ELR (cell line): Measurements from ENCODE around the gene COX6A1.
A peak's percentile ranks its signal among the peaks of the same experiment; 100 is the strongest.
"Not testable (repeated sequence)": the region's sequence is repeated elsewhere in the genome, so short reads cannot be mapped to it uniquely, and the experiment has no call there.

ENCODE experiments used
- DNase-seq: peaks from one replicate; pipeline ENCODE4 v3.0.0-alpha.2; 2015; ENCODE audit warnings: low read depth

Gene COX6A1

DNA sequence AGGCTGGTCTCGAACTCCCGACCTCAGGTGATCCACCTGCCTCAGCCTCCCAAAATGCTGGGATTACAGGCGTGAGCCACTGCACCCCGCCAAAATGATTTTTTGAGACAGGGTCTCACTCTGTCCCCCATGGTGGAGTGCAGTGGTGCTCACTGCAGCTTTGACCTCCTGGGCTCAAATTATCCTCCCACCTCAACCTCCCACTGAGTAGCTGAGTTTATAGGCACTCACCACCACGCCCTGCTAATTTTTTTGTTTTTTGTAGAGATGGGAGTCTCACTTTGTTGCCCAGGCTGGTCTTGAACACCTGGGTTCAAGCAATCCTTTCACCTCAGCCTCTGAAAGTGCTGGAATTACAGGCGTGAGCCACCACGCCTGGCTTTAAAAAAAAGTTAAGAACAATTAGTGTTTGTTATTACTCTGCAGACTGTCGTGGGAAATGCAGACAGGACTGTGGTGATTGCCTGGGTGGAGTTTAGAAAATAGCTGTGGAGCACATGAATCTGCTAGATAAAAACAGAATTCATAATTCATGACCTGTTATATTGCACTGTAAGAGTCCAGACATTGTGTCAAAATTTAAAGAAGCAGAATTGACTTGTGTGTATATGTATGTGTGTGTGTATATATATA is 9.2 kb upstream of the COX6A1 start:
- no peak for DNase-seq

GRCh38 chr12:120429368-120429767 is 8.5 kb upstream of the COX6A1 start:
- no peak for DNase-seq

DNA sequence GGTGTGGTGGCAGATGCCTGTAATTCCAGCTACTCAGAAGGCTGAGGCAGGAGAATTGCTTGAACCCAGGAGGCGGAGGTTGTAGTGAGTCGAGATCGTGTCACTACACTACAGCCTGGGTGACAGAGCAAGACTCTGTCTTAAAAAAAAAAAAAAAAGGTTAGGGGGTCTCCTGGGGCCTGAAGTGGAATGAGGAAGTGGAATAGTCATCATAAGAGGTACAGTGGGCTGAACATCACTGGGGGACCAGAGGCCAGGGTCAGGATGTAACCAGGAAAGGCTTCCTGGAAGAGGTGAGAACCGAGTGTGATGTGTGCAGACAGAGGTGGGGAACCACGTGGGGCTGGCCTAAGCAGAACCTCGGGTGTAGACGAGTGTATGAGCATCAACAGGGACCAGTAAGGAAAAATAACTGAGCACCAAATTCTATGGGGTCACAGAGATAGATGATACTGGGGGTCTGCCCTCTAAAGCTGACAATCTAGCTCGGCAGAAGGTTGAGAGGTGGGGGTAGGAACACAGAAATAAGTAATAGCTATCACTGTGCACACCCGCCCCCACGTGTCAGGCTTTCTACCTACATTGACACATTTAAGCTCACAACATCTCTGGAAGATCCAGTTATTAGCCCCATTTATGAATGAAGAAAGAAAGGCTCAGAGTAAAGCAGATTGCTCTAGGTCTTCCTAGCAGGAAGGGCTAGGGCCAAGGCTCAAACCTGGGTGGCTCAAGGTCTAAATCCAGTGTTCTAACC is 5.0 kb upstream of the COX6A1 start:
- no peak for DNase-seq

DNA sequence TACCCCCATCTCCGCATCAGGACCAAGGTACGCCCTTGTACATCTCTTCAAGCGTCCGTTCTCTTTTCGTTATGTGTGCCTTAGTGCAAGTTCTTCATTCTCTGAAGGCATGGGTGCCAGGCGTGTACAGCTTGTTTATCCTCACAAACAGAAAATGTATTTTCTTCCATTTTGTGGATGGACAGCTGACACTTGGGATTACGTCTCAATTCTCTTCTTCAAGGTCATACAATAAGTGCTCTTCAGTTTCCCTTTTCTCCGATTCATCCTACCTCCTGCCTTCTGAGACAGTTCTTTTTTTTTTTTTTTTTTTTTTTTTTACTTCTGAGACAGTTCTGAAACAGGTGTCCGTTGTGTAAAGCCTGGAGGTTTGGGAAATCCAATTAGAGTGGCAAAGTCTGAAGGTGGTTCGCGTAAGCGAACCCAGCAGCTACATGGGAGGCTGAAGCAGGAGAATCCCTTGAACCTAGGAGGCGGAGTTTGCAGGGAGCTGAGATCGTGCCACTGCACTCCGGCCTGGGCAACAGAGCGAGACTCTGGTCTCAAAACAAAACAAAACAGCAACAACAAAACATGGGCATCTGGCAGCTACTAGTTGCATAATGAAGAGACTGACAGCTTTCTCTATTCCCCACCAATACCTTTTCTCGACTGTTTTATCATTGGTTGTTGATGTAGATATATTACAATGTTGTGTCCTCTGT is 734 bp downstream of the COX6A1 start:
- no peak for DNase-seq

DNA sequence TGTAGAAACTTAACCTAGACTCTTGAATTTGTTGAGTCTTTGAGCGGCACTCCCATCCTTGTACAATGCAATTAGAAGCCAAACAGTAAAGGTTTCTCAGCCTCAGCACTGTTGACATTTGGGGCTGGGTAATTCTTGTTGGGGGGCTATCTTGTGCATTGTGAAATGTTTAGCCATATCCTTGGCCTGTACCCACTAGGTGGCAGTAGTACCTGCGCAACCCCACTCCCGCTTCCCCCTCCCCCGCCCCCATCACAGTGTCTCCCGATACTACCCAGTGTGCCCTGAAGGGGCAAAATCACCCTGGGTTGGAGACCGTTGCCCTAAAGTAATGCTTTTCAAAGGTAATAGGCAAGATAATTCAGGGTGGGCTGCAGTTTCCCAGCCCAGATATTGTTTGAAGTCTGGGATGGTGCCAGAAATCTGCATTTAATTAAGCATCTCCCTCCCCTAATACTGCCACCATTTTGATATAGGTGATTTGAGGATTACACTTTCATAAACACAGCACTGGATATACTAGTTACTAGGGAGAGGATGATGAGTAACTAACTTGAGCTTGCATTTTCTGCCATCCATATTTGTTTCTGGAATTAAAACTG is 1.8 kb downstream of the COX6A1 start:
- peak; percentile 85 for DNase-seq

- DNase-seq = no peak
These were observed 6.8 kb downstream of the COX6A1 start for GRCh38 chr12:120444676-120445075.

DNA sequence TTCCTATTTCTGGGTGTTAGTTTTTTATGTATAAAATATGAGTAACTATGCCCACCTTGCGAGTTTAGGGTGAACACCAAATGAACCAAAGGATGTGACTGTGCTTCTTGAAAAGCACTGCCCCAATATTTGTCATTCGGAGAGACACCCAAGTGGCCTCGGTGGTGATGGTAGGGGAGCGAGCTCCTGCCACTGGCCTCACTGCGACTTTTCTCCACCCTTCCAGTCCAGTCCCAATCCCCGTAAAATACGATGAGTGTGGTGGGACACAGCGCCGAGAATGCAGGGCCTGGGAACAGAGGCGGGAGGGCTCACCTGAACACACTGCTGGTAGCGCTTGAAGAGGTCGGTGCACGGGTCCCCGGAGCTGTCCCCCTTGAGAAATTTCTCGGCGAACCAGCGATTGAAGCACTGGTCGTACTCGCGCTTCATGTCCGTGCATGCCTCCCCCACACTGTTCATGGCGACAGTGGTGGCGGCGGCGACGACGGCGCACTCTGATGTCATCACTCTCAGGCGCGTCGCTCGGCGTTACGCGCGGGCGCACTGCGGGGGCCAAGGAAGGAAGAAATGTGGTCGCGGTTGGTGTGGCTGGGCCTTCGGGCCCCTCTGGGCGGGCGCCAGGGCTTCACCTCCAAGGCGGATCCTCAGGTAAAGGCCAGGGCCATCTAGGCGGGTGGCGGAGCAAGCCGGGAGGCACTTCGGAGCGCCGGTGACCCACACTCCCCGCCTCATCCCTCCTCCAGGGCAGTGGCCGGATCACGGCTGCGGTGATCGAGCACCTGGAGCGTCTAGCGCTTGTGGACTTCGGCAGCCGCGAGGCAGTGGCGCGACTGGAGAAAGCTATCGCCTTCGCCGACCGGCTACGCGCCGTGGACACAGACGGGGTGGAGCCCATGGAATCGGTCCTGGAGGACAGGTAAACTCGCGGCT is 8.3 kb downstream of the COX6A1 start, which contains the start of the genes GATC and TRIAP1:
TSS of gene GATC (plus strand) at position 534 of the 933 bp plus-strand sequence. CDS start at position 571, 37 bp downstream.
TSS of gene TRIAP1 (minus strand) at position 474 of the 933 bp plus-strand sequence. CDS start at position 462, 12 bp downstream.
- DNase-seq = peak; percentile 84

DNA sequence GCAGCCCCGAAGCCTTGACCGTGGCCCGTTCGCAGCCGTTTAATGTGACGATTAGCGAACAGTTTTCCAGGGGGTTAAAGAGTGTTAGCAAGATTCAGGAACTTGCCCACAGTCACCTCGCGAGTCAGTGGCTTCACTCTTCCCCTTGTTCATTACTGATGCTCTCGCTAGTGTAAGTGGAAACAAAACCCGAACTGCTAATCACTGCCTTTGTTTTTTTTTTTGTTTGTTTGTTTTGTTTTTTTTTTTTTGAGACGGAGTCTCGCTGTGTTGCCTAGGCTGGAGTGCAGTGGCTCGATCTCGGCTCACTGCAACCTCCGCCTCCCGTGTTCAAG is 8.9 kb downstream of the COX6A1 start:
- DNase-seq = not testable (repeated sequence)

- DNase-seq = no peak
These were observed 10.1 kb downstream of the COX6A1 start for GRCh38 chr12:120447992-120448391.

GRCh38 chr12:120452524-120452923 is 14.6 kb downstream of the COX6A1 start:
- peak; percentile 38 for DNase-seq

- DNase-seq = no peak
These were observed 15.3 kb downstream of the COX6A1 start for GRCh38 chr12:120453060-120453750.

DNA sequence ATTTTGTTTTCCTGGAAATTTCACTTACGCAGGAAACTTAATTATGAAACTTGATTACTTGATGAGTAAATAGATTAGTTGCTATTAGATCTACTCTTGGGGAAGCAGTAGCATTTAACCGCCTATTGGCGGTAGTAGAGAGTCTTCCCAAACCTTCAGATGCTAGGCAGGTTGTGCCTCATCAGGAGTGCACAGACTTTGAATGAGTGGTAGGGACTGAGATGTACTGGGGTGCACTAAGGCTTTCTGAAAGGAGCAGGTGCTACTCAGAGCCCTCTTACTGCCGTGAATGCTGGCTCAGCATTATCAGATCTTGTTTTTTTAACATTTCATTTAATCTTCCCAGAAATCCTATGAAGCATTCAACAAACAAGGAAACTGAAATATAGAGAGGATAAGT is 16.1 kb downstream of the COX6A1 start:
- peak; percentile 66 for DNase-seq

GRCh38 chr12:120455302-120455701 is 17.4 kb downstream of the COX6A1 start:
- no peak for DNase-seq

DNA sequence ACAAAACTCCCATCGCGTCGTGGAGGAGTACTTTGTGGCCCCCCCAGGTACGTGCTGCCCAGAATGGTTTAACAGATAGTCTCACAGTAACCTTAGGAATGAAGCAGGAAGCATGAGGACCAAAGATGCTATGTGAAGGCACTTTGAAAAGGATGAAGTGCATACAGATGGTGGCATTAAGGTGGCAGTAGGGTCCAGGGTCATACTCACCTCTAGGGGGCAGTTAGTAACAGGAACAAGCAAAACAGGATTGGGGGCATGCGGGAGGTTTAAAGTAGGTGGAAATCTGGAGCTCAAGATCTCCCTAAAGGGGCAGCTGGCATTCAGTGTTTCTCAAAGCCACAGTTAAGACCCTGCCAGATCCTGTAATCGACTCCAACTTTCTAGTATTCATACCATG is 19.2 kb downstream of the COX6A1 start:
- DNase-seq = peak; percentile 47

GRCh38 chr12:120460157-120460556 is 22.2 kb downstream of the COX6A1 start:
- DNase-seq = no peak

- no peak for DNase-seq
These were observed 24.3 kb downstream of the COX6A1 start for GRCh38 chr12:120462099-120462640.

- no peak for DNase-seq
These were observed 25.8 kb downstream of the COX6A1 start for GRCh38 chr12:120463712-120464111.

DNA sequence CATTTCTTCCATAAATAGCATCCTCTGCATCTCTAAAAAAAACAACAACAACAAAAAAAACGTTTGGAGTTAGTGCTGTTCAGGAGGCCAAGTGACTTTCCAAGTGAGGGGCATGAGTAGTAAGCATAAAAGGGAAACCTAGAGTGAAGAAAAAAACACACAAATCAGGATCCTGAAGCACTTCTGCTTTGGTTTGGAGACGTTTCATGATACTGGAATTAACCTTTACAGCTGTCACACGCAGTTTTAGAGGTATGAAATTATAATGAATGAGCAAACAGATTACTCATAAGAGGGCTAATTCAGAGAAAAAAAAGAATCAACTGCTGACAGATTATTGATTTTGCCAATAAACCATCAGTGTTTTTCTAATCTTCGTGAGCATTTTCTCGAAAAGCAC is 27.8 kb downstream of the COX6A1 start:
- DNase-seq = no peak

DNA sequence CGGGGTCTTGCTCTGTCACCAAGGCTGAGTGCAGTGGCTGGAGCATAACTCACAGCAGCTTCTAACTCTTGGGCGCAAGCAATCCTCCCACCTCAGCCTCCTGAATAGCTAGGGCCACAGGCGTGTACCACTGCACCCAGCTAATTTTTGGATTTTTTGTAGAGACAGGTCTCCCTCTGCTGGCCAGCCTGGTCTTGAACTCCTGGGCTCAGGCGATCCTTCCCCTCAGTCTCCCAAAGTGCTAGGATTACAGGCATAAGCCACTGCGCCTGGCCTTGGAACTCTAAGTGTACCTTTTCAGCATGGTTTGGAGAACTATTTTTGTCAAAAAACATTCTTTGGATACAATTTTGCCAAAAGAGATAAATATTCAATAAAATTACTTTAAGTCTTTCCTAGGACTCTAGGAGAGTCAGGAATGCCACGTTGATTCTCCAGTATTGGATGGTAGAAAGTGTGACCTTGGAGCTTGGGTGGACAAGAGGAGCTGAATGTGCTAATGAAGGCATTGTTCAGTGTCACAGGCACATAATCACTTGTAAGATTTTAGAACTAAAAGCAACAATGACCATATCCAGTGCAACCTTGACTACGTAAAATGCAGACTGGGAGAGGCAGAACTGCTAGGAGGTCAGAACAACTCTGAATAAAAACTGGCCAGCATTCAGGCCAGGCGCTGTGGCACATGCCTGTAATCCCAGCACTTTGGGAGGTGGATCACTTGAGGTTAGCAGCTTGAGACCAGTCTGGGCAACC is 28.8 kb downstream of the COX6A1 start:
- peak; percentile 66 for DNase-seq

DNA sequence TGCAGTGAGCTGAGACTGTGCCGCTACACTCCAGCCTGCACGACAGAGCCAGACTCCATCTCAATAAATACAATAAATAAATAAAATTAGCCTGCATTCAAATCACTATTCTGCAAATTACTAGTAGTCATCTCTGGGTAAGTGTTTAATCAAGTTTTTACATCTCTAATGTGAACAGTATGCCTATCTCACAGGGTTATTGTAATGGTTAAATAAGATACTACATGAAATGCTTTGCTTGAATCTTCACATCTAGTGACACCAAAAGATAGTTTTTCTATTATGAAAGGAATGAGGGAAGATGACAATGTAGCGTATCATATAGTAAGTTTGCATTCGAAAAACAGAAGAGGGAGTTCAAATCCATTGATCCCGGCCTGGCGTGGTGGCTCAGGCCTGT is 29.5 kb downstream of the COX6A1 start:
- no peak for DNase-seq
